ENCODE results near the gene TBC1D22A. TPM values are rescaled to one million over a fixed set of nuclear protein-coding genes. Genes with fewer than 3 reads are reported as not detected.

TBC1D22A gene
- total RNA-seq, 2 experiments from 2014 or later, result 22.3 to 43.9 TPM

GRCh38 chr22:47160141-47160541, 397.7 kb downstream of the TBC1D22A start:
- ChIA-PET POLR2A (no interaction called here), CTCF (ENCODE audit: unreplicated experiment) (no interaction called here)
- intact Hi-C loops (cut with micrococcal nuclease; ENCODE audit: unreplicated experiment), result no loop called here
- no peak overlapping the region for H3K4me3 ChIP-seq (ENCODE audit: low read depth, low read length, poor library complexity, severe bottlenecking)
- no peak for TF ChIP-seq CTCF (conservative IDR thresholded peaks at IDR 0.05; ENCODE audit: low read length)
- TF ChIP-seq EZH2phosphoT487 (IDR thresholded peaks at IDR 0.05; ENCODE audit: borderline replicate concordance, low read depth, low read length), result no peak
- BruUV-seq (replicated peaks), result no TSS peak
- no peaks in the 10 kb centered on the region for H3K9me3 ChIP-seq (ENCODE audit: low read length)
- DNase-seq (ENCODE audit: low spot score), result no peak
- H4K20me1 ChIP-seq (ENCODE audit: insufficient read depth, low read length), result no peaks in the 10 kb centered on the region
- no peaks in the 10 kb centered on the region for H3K79me2 ChIP-seq (ENCODE audit: insufficient read depth, low read depth, low read length)
- no peaks in the 10 kb centered on the region for H3K9me2 ChIP-seq (ENCODE audit: insufficient read depth, low read length)
- no peaks in the 10 kb centered on the region for H3K4me1 ChIP-seq (ENCODE audit: insufficient read depth, low read length, poor library complexity, severe bottlenecking)
- H3K36me3 ChIP-seq (ENCODE audit: insufficient read depth, low read length), result peaks cover 9% of the 10 kb centered on the region
- H2AFZ ChIP-seq (ENCODE audit: low read length), result no peak overlapping the region
- no peak overlapping the region for H3K4me2 ChIP-seq (ENCODE audit: low read length)
- H3K27ac ChIP-seq (ENCODE audit: low read depth, low read length, poor library complexity, severe bottlenecking), result no peak overlapping the region

GRCh38 chr22:47160781-47161520, 398.5 kb downstream of the TBC1D22A start:
- H3K27ac ChIP-seq (ENCODE audit: low read depth, low read length, poor library complexity, severe bottlenecking), result no peak overlapping the region
- intact Hi-C loops (cut with micrococcal nuclease; ENCODE audit: unreplicated experiment), result no loop called here
- H2AFZ ChIP-seq (ENCODE audit: low read length), result no peak overlapping the region
- no peaks in the 10 kb centered on the region for H3K9me2 ChIP-seq (ENCODE audit: insufficient read depth, low read length)
- H4K20me1 ChIP-seq (ENCODE audit: insufficient read depth, low read length), result no peaks in the 10 kb centered on the region
- DNase-seq (ENCODE audit: low spot score), result no peak
- no TSS peak for BruUV-seq (replicated peaks)
- H3K4me2 ChIP-seq (ENCODE audit: low read length), result no peak overlapping the region
- peaks cover 4% of the 10 kb centered on the region for H3K4me1 ChIP-seq (ENCODE audit: insufficient read depth, low read length, poor library complexity, severe bottlenecking)
- peaks cover 9% of the 10 kb centered on the region for H3K36me3 ChIP-seq (ENCODE audit: insufficient read depth, low read length)
- CTCF ChIA-PET (ENCODE audit: unreplicated experiment), result no interaction called here
- no peaks in the 10 kb centered on the region for H3K9me3 ChIP-seq (ENCODE audit: low read length)
- no peaks in the 10 kb centered on the region for H3K79me2 ChIP-seq (ENCODE audit: insufficient read depth, low read depth, low read length)
- TF ChIP-seq CTCF (conservative IDR thresholded peaks at IDR 0.05; ENCODE audit: low read length) (no peak), EZH2phosphoT487 (IDR thresholded peaks at IDR 0.05; ENCODE audit: borderline replicate concordance, low read depth, low read length) (no peak)
- H3K4me3 ChIP-seq (ENCODE audit: low read depth, low read length, poor library complexity, severe bottlenecking), result no peak overlapping the region
- POLR2A ChIA-PET, result no interaction called here

- BruUV-seq (replicated peaks), result no TSS peak
- Histone ChIP-seq H3K4me2 (ENCODE audit: low read length) (no peak overlapping the region), H4K20me1 (ENCODE audit: insufficient read depth, low read length) (no peaks in the 10 kb centered on the region), H3K27ac (ENCODE audit: low read depth, low read length, poor library complexity, severe bottlenecking) (no peak overlapping the region), H3K9me2 (ENCODE audit: insufficient read depth, low read length) (no peaks in the 10 kb centered on the region), H3K4me1 (ENCODE audit: insufficient read depth, low read length, poor library complexity, severe bottlenecking) (peaks cover 5% of the 10 kb centered on the region), H3K36me3 (ENCODE audit: insufficient read depth, low read length) (peaks cover 9% of the 10 kb centered on the region), H3K79me2 (ENCODE audit: insufficient read depth, low read depth, low read length) (no peaks in the 10 kb centered on the region), H2AFZ (ENCODE audit: low read length) (no peak overlapping the region), H3K4me3 (ENCODE audit: low read depth, low read length, poor library complexity, severe bottlenecking) (no peak overlapping the region), H3K9me3 (ENCODE audit: low read length) (no peaks in the 10 kb centered on the region)
- ChIA-PET POLR2A (no interaction called here), CTCF (ENCODE audit: unreplicated experiment) (no interaction called here)
- intact Hi-C loops (cut with micrococcal nuclease; ENCODE audit: unreplicated experiment), result no loop called here
- DNase-seq (ENCODE audit: low spot score), result no peak
- TF ChIP-seq EZH2phosphoT487 (IDR thresholded peaks at IDR 0.05; ENCODE audit: borderline replicate concordance, low read depth, low read length) (no peak), CTCF (conservative IDR thresholded peaks at IDR 0.05; ENCODE audit: low read length) (no peak)
These were observed 399.2 kb downstream of the TBC1D22A start for GRCh38 chr22:47161631-47162030.

Measured in OCI-LY7 (cell line).